GM19193 (cell line): ENCODE data around the gene LRP5.

Experiments
- POLR2A ChIP-seq: IDR thresholded peaks from 4 replicates; pipeline ENCODE4 v1.6.1; 2011; ENCODE audit not compliant: insufficient read depth, insufficient read length; ENCODE audit errors: extremely low read depth

LRP5 gene

GRCh38 chr11:68312117-68312779, at the start of gene LRP5:
LRP5 (plus strand) TSS chr11:68312591; CDS start chr11:68312715, 124 bp downstream.
- peak; percentile 16 for TF ChIP-seq POLR2A

- TF ChIP-seq POLR2A, result no peak
Observed at GRCh38 chr11:68263444-68264035, 48.9 kb upstream of the LRP5 start.

DNA sequence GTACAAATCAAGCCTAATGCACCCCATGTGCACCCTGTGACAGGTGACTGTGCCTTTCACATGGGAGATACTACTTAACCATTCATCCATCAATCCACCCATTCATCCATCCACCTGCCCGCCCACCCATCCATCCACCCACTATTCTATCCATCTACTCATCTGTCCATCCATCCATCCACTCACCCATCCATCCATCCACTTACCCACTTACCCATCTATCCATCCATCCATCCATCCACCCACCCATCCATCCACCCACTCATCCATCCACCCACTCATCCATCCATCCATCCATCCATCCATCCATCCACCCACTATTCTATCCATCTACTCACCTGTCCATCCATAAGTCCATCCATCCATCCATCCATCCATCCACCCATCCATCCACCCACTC, 48.1 kb upstream of the LRP5 start:
- no peak for TF ChIP-seq POLR2A

DNA sequence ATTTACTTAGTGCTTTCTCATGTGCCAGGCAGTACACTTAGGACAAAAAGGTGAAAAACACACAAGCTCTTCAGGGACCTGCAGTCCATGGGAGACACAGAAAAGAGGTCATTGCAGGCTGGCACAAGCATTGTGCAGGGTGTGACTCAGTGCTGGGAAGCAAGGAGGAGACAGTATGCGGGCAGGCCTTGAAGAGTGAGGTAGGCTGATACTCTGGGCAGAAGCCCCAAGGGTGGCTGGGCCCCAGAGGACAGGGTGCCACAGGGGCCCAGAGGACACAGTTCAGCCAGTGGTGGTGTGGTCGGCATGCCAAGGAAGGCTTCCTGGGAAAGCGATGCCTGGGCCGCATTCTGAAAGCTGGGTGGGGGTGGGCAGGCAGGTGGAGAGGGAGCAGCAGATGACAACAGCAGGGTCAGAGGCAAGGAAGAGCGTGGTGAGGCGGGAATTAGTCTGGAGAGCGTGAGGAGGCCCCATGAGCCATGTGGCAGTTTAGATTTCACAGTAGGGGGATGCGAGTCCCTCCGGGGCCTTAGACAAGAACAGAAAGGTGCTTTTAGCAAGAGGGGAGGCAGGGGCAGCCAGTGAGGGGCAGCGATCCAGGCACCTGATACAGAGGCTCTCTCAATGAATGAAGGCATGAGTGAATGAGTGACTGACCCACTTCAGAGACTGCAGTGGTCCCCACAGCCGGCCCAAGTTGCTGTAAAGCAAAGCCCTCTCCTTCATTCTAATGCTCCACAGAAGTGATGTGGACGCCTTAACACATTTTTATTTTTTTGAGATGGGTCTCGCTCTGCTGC, 47.5 kb upstream of the LRP5 start:
- no peak for TF ChIP-seq POLR2A

DNA sequence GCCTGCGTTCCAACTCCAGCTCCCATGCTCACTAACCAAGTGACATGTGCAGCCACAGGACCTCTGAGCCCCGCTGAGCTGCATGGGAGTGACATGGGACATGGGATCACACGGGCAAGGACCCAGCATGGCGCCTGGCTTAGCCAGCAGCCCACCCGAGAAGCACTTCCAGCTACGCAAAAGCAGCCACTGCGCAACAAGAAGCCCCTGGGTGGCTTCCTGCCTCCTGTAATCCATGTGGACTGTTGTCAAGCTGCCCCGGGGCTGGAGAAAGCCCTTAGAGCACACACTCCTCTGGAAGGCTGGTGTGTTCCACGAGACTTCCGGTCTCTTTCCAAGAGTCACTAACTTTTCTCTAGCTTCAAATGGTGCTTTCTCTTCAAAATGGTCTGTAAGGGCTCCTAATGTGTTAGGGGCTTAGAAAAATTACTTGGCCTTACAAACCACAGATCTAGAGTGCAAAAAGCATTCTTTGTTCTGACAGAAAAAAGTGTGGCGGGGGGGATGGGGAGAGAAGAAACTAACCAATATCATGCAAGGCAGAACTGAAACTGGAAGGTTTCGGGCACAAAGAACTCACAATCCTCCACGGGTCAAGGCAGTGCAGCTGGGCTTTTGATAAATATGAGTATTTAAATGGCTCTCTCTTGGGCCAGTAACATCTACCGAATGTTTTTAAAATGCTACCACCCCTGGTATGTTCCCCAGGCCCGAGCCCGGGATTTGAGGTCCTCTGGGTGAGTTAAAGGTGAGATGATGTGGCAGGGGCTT, 46.1 kb upstream of the LRP5 start:
- no peak for TF ChIP-seq POLR2A

- TF ChIP-seq POLR2A, result no peak
Observed at GRCh38 chr11:68266936-68267880, 45.2 kb upstream of the LRP5 start.

- TF ChIP-seq POLR2A, result no peak
Observed at GRCh38 chr11:68267881-68268240, 44.5 kb upstream of the LRP5 start.

GRCh38 chr11:68269414-68270081, 42.8 kb upstream of the LRP5 start:
- TF ChIP-seq POLR2A, result peak; percentile 21

GRCh38 chr11:68270196-68271022, 42.0 kb upstream of the LRP5 start:
- TF ChIP-seq POLR2A, result no peak

DNA sequence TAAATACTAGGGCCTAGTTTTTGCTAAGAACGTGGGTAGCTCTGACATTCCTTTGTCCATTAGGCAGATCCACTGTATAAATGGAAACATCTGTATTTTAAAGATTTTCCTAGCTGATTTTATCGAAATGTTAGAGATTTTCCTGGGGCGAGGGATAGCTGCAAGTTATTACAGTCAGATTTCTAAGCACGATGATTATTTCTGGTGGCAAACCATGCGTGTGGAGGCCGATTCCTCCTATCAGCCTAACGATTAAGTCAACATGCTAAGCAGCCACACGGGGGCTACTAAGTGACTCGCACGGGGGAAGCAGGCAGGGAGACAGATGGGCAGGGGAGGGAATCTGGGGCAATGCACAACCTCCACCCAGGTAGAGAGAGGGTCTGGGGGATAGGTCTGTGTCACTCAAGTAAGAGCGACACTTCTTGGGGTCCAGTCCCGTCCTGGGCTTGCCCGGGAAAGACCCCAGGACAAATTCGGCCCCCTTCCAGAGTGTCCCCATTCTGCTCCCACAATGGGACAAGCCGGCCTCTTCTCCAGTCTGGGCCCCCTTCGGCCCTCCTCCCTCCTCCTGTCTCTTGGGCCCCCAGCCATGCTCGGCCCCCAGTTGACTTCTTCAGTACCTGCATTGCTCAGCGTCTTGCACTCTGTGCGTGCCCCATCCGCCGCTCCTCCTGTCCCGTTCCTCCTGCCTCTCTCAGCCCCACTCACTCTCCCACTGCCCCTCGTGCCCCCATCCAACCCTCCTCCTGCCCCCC, 41.2 kb upstream of the LRP5 start:
- no peak for TF ChIP-seq POLR2A

GRCh38 chr11:68271781-68272608, 40.4 kb upstream of the LRP5 start, which contains the start of gene C11orf24:
C11orf24 (minus strand) TSS chr11:68271973; CDS start chr11:68263767, 8,206 bp downstream.
- peak; percentile 85 for TF ChIP-seq POLR2A
